ENCODE data around the gene NISCH. TPM values are rescaled to one million over a fixed set of nuclear protein-coding genes. Genes with fewer than 3 reads are reported as not detected.

The NISCH gene
- total RNA-seq, 2 experiments from 2014 or later = 72.9 to 84.1 TPM

DNA sequence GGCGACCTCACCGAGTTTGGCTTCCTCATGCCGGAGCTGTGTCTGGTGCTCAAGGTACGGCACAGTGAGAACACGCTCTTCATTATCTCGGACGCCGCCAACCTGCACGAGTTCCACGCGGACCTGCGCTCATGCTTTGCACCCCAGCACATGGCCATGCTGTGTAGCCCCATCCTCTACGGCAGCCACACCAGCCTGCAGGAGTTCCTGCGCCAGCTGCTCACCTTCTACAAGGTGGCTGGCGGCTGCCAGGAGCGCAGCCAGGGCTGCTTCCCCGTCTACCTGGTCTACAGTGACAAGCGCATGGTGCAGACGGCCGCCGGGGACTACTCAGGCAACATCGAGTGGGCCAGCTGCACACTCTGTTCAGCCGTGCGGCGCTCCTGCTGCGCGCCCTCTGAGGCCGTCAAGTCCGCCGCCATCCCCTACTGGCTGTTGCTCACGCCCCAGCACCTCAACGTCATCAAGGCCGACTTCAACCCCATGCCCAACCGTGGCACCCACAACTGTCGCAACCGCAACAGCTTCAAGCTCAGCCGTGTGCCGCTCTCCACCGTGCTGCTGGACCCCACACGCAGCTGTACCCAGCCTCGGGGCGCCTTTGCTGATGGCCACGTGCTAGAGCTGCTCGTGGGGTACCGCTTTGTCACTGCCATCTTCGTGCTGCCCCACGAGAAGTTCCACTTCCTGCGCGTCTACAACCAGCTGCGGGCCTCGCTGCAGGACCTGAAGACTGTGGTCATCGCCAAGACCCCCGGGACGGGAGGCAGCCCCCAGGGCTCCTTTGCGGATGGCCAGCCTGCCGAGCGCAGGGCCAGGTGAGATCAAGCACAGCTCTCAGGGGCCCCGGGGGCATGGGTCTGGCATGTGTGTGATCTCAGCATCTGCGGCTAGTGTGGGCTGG is 32.6 kb downstream of the NISCH start:
- no peak for ATAC-seq
- no peak overlapping the region for H3K27ac Mint-ChIP-seq
- CTCF ChIA-PET = no interaction called here

DNA sequence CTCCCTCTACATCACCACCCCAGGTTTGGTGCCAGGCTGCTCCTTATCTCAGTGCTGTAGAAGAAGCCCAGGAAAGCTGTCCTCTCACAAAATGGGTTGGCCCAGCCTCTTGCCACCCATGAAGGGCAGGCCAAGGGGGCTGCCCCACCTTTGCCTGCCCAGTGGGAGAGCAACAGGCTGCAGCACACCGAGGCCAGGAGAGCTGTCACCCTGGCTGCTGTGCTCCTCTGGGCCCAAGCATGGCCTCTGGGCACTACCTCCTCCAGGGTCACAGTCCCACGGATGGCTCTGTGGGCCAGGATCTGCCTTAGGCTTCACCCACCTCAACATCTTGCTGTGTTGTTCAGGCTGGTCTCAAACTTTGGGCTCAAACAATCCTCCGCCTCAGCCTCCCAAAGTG is 33.3 kb downstream of the NISCH start:
- Mint-ChIP-seq H3K9me3 (ENCODE audit: low read depth) (no peaks in the 10 kb centered on the region), H3K4me1 (no peaks in the 10 kb centered on the region), H3K27ac (no peak overlapping the region), H3K36me3 (peaks cover 12% of the 10 kb centered on the region), H3K27me3 (no peaks in the 10 kb centered on the region), H3K4me3 (no peak overlapping the region)
- no peak for DNase-seq
- CTCF ChIA-PET = no interaction called here
- ATAC-seq = no peak

More for the DNA sequence above, 32.6 kb downstream of the NISCH start:
- no peak overlapping the region for H3K4me3 Mint-ChIP-seq
- no peak for DNase-seq
- no peaks in the 10 kb centered on the region for H3K27me3 Mint-ChIP-seq
- H3K4me1 Mint-ChIP-seq = no peaks in the 10 kb centered on the region
- H3K36me3 Mint-ChIP-seq = peaks cover 12% of the 10 kb centered on the region
- no peaks in the 10 kb centered on the region for H3K9me3 Mint-ChIP-seq (ENCODE audit: low read depth)

DNA sequence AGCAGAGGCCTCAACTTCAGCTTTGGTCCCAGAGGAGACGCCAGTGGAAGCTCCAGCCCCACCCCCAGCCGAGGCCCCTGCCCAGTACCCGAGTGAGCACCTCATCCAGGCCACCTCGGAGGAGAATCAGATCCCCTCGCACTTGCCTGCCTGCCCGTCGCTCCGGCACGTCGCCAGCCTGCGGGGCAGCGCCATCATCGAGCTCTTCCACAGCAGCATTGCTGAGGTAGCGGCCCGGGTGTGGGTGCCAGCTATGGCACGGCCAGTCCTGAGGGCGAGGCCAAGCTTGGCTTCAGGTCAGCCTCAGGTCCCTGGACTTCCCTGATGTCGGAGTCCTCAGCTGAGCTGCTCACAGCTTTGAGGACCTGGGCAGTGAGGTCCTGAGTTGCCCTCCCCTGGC is 34.0 kb downstream of the NISCH start:
- ATAC-seq (no peak), DNase-seq (no peak)
- peaks cover 12% of the 10 kb centered on the region for H3K36me3 Mint-ChIP-seq
- H3K4me1 Mint-ChIP-seq = no peaks in the 10 kb centered on the region
- H3K9me3 Mint-ChIP-seq (ENCODE audit: low read depth) = no peaks in the 10 kb centered on the region
- no peak overlapping the region for H3K4me3 Mint-ChIP-seq
- no peak overlapping the region for H3K27ac Mint-ChIP-seq
- H3K27me3 Mint-ChIP-seq = no peaks in the 10 kb centered on the region
- CTCF ChIA-PET = no interaction called here

DNA sequence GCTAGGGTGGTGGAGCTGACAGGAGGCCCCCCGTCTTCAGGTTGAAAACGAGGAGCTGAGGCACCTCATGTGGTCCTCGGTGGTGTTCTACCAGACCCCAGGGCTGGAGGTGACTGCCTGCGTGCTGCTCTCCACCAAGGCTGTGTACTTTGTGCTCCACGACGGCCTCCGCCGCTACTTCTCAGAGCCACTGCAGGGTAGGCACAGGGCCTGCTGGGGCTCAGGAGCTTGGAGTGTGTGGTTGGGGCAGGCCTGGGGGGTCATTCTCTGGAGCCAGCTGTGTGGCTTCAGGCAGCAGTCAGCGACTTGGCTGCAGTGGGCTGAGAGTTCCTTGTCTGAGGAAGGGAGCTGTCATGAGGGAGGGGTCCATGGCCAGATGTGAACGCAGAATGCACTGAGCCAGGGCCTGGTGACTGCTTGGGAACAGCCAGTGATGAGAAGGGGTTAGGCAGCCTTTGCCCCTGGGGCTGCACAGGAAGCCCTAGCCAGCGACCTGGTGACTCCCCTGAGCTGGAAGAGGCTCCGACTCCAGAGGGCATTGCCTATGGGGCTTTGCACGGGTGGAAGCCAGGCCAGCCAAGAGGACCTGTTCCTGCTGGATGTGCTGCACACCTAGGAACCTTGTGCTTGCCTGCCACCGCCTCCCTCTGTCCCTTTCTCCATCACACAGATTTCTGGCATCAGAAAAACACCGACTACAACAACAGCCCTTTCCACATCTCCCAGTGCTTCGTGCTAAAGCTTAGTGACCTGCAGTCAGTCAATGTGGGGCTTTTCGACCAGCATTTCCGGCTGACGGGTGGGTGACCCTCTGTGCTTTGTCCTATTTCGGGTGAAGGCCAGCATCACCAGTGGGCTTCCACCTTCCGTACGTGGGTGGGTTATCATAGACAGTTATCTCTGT is 34.9 kb downstream of the NISCH start:
- Mint-ChIP-seq H3K27ac (no peak overlapping the region), H3K4me1 (no peaks in the 10 kb centered on the region), H3K4me3 (no peak overlapping the region), H3K9me3 (ENCODE audit: low read depth) (no peaks in the 10 kb centered on the region), H3K27me3 (no peaks in the 10 kb centered on the region), H3K36me3 (peaks cover 12% of the 10 kb centered on the region)
- CTCF ChIA-PET = no interaction called here
- DNase-seq = no peak
- ATAC-seq = no peak

DNA sequence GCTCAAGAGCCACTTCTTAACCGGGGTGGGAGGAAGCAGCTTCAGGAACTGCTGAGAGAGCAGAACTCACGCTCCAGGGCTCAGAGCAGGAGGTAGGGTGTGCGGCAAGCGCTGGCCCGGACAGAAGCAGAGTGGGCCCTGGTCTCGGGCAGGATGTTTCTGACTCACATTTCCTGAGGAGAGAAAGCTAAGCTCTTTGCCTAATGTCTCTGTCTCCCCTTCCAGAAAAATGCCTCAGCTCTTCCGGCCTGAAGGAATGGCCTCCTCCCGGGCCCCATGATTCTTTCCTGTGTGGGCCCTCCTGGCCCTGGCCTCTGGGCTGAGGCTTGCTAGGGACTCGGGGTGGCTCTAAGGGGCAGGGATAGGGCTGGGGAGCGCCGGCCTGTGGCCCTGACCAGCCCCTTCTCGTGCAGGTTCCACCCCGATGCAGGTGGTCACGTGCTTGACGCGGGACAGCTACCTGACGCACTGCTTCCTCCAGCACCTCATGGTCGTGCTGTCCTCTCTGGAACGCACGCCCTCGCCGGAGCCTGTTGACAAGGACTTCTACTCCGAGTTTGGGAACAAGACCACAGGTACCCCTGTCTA is 35.6 kb downstream of the NISCH start:
- ATAC-seq = no peak
- CTCF ChIA-PET = no interaction called here
- no peak overlapping the region for H3K4me3 Mint-ChIP-seq

DNA sequence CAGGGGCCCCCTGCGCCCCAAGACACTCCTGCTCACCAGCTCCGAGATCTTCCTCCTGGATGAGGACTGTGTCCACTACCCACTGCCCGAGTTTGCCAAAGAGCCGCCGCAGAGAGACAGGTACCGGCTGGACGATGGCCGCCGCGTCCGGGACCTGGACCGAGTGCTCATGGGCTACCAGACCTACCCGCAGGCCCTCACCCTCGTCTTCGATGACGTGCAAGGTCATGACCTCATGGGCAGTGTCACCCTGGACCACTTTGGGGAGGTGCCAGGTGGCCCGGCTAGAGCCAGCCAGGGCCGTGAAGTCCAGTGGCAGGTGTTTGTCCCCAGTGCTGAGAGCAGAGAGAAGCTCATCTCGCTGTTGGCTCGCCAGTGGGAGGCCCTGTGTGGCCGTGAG is 36.7 kb downstream of the NISCH start:
- CTCF ChIA-PET = no interaction called here
- no peaks in the 10 kb centered on the region for H3K27me3 Mint-ChIP-seq
- H3K4me1 Mint-ChIP-seq = no peaks in the 10 kb centered on the region
- no peaks in the 10 kb centered on the region for H3K9me3 Mint-ChIP-seq (ENCODE audit: low read depth)
- H3K4me3 Mint-ChIP-seq = no peak overlapping the region
- H3K27ac Mint-ChIP-seq = no peak overlapping the region
- ATAC-seq = no peak
- H3K36me3 Mint-ChIP-seq = peaks cover 12% of the 10 kb centered on the region
- no peak for DNase-seq

More for the DNA sequence above, 35.6 kb downstream of the NISCH start:
- DNase-seq = no peak
- Mint-ChIP-seq H3K36me3 (peaks cover 12% of the 10 kb centered on the region), H3K27me3 (no peaks in the 10 kb centered on the region), H3K4me1 (no peaks in the 10 kb centered on the region), H3K27ac (no peak overlapping the region), H3K9me3 (ENCODE audit: low read depth) (no peaks in the 10 kb centered on the region)

DNA sequence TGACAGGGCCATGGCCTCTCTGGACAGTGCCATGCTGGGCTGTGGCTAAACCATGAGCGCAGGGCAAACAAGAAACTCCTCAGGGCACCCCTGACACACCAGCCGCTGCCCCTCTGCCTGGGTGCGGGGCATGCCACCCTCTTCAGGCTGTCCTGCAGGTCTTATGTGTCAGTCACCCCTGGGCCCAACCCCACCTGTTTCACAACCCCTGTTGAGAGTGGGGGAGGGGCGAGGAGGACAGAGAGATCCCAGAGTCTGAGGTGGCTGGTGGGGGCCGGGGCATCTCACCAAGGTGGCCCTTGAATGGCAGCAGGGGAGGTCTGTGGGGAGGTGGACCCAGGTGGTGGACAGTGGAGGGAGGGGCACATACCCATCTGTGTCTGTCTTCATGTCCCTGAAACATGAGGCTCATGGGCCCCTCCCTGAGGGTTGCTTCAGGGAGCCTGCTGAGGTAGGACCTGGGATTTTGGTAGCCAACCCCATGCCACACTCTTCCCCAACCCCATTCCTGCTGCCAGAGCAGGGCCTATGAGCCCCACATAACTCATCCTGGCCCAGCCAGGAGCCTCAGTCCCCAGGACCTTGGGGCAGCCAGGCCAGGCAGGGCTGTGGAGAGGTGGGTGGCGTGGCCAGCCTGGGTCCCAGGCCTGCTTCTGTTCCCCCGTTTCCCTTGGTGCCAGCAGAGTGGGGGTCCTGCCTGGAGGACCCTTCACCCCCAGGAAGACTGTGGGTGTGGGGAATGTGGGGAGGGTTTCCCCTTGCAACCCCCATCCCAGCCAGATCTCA is 38.0 kb downstream of the NISCH start:
- ATAC-seq (no peak), DNase-seq (no peak)

DNA sequence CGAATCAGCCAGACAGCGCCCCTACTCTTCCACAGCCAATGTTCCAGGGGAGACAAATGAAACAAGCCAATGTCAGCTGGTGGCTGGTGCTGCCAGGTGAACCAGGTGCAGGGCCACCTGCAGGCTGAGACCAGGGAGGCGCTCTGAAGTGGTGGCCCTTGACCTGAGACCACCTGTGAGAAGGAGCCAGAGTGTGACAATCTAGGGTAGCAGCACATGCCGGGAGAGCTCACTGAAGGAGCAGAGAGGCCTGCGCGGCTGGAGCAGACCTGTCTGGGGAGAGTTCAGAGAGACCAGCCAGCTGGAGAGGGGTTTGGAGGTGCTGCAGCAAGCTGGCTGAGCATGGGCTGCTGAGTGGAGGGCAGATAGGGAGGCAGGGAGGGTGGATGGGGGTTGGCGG is 39.0 kb downstream of the NISCH start:
- no peak for ATAC-seq
- H3K36me3 Mint-ChIP-seq = peaks cover 4% of the 10 kb centered on the region
- H3K4me3 Mint-ChIP-seq = no peak overlapping the region
- no peak overlapping the region for H3K27ac Mint-ChIP-seq
- H3K4me1 Mint-ChIP-seq = peaks cover 2% of the 10 kb centered on the region
- H3K27me3 Mint-ChIP-seq = no peaks in the 10 kb centered on the region
- H3K9me3 Mint-ChIP-seq (ENCODE audit: low read depth) = no peaks in the 10 kb centered on the region
- no peak for DNase-seq
- CTCF ChIA-PET = no interaction called here

More for the DNA sequence above, 38.0 kb downstream of the NISCH start:
- H3K4me3 Mint-ChIP-seq = no peak overlapping the region
- no peaks in the 10 kb centered on the region for H3K27me3 Mint-ChIP-seq
- no peak overlapping the region for H3K27ac Mint-ChIP-seq
- CTCF ChIA-PET = no interaction called here
- no peaks in the 10 kb centered on the region for H3K9me3 Mint-ChIP-seq (ENCODE audit: low read depth)
- peaks cover 4% of the 10 kb centered on the region for H3K36me3 Mint-ChIP-seq
- H3K4me1 Mint-ChIP-seq = peaks cover 2% of the 10 kb centered on the region

DNA sequence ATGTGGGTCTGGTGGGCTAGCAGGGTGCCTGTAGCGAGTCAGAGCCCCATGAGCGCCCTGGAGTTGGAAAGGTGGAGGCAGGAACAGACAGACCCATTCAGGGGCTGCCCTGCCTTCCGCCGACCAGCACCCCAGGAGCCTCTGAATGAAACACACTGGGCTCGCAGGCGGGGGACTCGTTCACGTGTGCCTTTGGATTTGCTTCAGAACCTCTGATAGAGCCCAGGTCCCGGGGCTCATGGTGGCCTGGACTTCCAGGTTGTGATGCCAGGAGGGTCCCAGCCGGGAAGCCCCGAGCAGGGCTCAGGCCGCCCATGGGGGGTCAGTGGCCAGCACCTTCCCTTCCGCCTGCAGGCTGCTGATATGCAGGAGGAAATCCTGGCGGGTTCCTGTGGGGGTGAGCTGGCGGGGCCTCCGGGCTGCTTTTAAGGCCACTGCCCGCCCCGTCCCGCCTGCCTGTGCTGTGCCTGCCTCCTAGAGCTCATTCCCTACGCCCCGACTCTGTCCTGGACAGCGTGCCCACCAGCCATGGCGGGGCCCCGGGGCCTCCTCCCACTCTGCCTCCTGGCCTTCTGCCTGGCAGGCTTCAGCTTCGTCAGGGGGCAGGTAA is 39.6 kb downstream of the NISCH start, which contains the start of gene STAB1:
STAB1 (plus strand) TSS at position 453 of the 610 bp plus-strand sequence; CDS start at position 529, 76 bp downstream.
- H3K27ac Mint-ChIP-seq = no peak within 1 kb of the TSS
- no peak for ATAC-seq

DNA sequence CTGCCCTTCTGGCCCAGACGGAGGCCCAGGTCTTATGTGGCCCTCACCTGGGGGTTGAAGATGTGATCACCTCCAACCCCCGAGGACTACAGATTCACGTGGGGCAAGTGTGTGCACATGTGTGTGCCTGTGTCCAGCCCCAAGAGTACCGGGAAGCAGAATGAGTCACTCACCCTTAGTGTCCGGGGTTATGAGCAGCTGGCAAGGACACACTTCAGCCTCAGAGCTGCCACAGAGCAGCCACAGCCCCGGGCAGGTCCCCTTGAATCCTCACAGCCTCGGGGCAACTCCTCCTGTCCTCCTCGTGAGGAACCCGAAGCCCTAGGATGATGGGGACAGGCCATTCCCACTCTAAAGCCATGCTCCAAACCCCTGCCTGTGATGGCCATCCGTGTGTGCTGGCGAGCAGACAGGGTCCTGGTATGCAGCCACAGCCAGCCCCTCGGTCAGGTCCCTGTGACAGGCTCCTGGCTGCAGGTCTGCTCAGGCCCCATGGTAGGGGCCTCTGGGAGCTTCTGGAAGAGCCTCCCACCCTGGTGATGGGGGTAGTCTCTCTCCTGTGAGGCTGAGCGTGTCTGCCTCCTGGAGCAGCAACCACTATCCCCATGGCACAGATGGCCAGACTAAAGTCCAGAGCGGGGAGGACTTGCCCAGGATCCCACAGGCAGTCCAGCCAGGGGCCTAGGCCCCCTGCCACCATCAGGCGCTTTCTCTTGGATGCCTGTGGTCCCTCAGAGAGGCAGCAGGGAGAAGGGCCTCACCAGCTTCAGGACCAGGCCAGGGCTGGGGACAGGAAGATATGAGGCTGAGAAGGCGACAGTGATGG is 40.6 kb downstream of the NISCH start:
- H3K4me1 Mint-ChIP-seq = peaks cover 2% of the 10 kb centered on the region
- H3K9me3 Mint-ChIP-seq (ENCODE audit: low read depth) = no peaks in the 10 kb centered on the region
- CTCF ChIA-PET = interaction anchor here (1.1 kb wide), 1 partner anchor 51 kb away, joined by 3 read pairs; the partner anchor contains the start of gene SEMA3G

More for the DNA sequence above, 39.6 kb downstream of the NISCH start, which contains the start of gene STAB1:
- peaks cover 4% of the 10 kb centered on the region for H3K36me3 Mint-ChIP-seq
- no peak for DNase-seq
- no peaks in the 10 kb centered on the region for H3K9me3 Mint-ChIP-seq (ENCODE audit: low read depth)
- H3K4me3 Mint-ChIP-seq = no peak within 1 kb of the TSS
- peaks cover 2% of the 10 kb centered on the region for H3K4me1 Mint-ChIP-seq
- CTCF ChIA-PET = no interaction called here
- no peaks in the 10 kb centered on the region for H3K27me3 Mint-ChIP-seq

DNA sequence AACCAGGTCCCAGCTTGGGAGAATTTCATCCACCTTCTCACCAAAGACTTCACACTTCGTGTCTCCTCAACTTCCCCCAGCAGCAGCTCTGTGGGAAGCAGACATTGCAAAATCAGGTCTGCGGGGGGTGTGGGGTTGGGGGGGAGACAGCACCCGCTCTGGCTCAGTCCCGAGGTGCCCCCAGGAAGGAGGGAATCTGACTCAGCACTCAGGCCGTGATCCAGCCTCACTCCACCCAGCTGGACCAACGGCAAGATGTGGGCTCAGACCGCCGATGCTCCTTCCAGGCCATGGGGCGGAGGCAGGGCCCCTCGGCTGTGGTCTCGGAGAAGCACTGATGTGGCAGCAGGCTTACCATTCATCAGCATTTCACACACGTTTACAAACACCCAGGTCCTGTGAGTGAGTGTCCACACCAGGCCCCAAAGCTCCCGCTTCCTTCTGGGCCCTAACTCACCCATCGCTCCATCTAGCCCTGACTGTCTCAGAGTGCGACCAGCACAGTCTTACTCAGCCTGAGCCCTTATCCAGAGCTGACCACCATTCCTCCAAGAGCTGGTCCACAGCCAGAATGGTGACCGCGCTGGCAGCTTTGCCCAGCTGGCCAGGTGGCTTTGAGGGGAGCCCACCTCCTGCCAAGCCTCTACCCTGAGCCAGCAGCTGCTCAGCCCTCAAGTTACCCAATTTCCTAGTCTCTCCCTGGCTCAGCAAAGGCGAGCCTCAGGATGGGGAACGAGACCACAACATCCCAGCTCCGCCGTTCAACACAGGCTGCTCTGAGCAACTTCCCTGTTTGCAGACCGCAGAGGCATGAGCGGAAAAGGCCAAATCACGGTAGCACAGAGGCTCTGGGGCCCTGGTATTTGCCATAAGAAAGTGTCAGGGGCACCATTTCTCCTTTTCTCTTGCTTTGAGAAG is 43.0 kb downstream of the NISCH start:
- H3K36me3 Mint-ChIP-seq = no peaks in the 10 kb centered on the region
- H3K9me3 Mint-ChIP-seq (ENCODE audit: low read depth) = no peaks in the 10 kb centered on the region
- H3K4me3 Mint-ChIP-seq = no peak overlapping the region
- no peak overlapping the region for H3K27ac Mint-ChIP-seq
- no peaks in the 10 kb centered on the region for H3K27me3 Mint-ChIP-seq
- CTCF ChIA-PET = interaction anchor here (2.6 kb wide), 1 partner anchor 51 kb away, joined by 7 read pairs; no protein-coding TSS in a partner anchor
- DNase-seq = no peak
- peaks cover 2% of the 10 kb centered on the region for H3K4me1 Mint-ChIP-seq
- no peak for ATAC-seq

More for the DNA sequence above, 40.6 kb downstream of the NISCH start:
- no peak for DNase-seq
- Mint-ChIP-seq H3K36me3 (peaks cover 4% of the 10 kb centered on the region), H3K4me3 (no peak overlapping the region), H3K27ac (no peak overlapping the region), H3K27me3 (no peaks in the 10 kb centered on the region)
- ATAC-seq = no peak

Measured in activated CD8-positive, alpha-beta memory T cell treated with anti-CD3 and anti-CD28 coated beads, Interleukin-2, amount 10 ng/mL, durations not matched to agents 7 days and 5 days (primary cell).